ENCODE measurements around the gene AUTS2. TPM values are rescaled to one million over a fixed set of nuclear protein-coding genes. Genes with fewer than 3 reads are reported as not detected.

Gene AUTS2
- total and polyA plus RNA-seq, 4 donors = 4.9 to 24.4 (median 7.0) TPM

GRCh38 chr7:70477036-70478010 lies 879.0 kb downstream of the AUTS2 start:
- Histone ChIP-seq H3K4me1 (ENCODE audit: control insufficient read depth in 4 of 4, insufficient read depth in 4 of 4, low read length in 3 of 4) (peaks cover 6 to 44% (median 36%) of the 10 kb centered on the region in 4 donors), H3K36me3 (ENCODE audit: control insufficient read depth in 4 of 4, insufficient read depth in 3 of 4, low read depth in 1 of 4, low read length in 3 of 4) (no peaks in the 10 kb centered on the region), H3K9ac (ENCODE audit: low read depth in 1 of 2, low read length in 2 of 2) (no peak overlapping the region), H3K9me3 (ENCODE audit: control insufficient read depth in 4 of 4, low read length in 3 of 4) (no peaks in the 10 kb centered on the region), H3K4me3 (ENCODE audit: low read depth in 1 of 3, low read length in 3 of 3) (no peak overlapping the region), H3K27ac (ENCODE audit: low read depth in 1 of 2, low read length in 2 of 2) (peak overlapping the region in 1 of 2 donors; percentile 48), H3K27me3 (ENCODE audit: control insufficient read depth in 4 of 4, insufficient read depth in 4 of 4, low read length in 3 of 4) (no peaks in the 10 kb centered on the region)
- 37% methylated on average over 7 of the region's 7 CpGs for WGBS
- no peak for DNase-seq (ENCODE audit: low spot score)
- no peak for TF ChIP-seq NR2F2 (IDR thresholded peaks at IDR 0.05)
- TF ChIP-seq YY1 (IDR thresholded peaks at IDR 0.05) = peak; percentile 12
- no peak for TF ChIP-seq CTCF (IDR thresholded peaks at IDR 0.05; ENCODE audit: low read depth, low read length, missing input control)
- TF ChIP-seq GABPA (IDR thresholded peaks at IDR 0.05 in 1 of 2, conservative IDR thresholded peaks at IDR 0.05 in 1 of 2) = no peak
- TF ChIP-seq HNF4G (IDR thresholded peaks at IDR 0.05) = peak; percentile 40
- TF ChIP-seq SP1 (IDR thresholded peaks at IDR 0.05) = peak; percentile 20
- no peak for TF ChIP-seq REST (IDR thresholded peaks at IDR 0.05)
- TF ChIP-seq, protein P1, sequence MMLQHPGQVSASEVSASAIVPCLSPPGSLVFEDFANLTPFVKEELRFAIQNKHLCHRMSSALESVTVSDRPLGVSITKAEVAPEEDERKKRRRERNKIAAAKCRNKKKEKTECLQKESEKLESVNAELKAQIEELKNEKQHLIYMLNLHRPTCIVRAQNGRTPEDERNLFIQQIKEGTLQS (IDR thresholded peaks at IDR 0.05) = no peak
- TF ChIP-seq RAD21 (IDR thresholded peaks at IDR 0.05) = peak in 1 of 2 donors; percentile 7
- peak; percentile 40 to 66 for TF ChIP-seq RXRA (IDR thresholded peaks at IDR 0.05)
- no peak for TF ChIP-seq FOXA1 (IDR thresholded peaks at IDR 0.05)
- no peak for TF ChIP-seq FOXA2 (IDR thresholded peaks at IDR 0.05)
- TF ChIP-seq HNF4A (conservative IDR thresholded peaks at IDR 0.05) = peak; percentile 71 to 89

DNA sequence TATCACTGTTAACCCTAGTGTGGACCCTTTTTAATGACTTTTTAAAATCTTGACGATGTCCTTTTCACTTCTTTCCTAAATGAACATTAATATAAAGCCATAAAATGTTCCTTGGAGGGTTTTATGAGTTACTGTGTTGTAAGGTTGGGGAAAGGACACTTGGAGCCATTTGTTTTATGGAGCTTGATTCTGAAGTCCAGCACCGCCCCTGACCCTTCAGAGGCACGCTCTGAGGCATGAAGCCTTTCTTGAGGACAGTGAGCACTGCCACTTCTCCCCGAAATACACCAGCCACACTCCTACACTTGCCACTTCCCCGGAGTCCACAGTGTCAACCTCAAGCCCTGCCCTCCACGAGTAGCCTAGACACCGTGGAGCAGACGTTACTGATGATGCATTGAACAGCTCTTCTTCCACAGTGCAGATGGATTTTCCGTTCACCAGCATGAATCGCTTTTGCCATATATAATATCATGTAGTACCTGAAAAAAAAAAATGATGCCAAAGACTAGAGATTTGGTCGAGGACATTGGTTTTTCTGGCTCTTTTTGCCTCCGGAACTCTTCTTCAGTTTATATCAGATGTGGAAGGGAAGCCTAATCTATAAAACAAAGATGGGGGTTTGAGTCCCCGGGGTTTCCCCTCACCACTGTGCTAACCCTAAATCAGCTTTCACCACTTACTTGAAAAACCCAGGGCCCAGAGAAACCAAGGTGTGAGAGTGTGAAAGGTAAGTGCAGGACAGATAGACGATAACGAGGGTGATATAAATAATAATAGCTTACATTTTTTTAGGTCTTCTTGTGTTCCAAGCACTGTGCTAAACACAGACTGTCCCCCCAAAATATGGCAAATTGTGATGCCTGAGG lies 881.1 kb downstream of the AUTS2 start:
- Histone ChIP-seq H3K9ac (ENCODE audit: low read depth in 1 of 2, low read length in 2 of 2) (no peak overlapping the region), H3K27ac (ENCODE audit: low read depth in 1 of 2, low read length in 2 of 2) (no peak overlapping the region), H3K4me1 (ENCODE audit: control insufficient read depth in 4 of 4, insufficient read depth in 4 of 4, low read length in 3 of 4) (peaks cover 3 to 32% (median 29%) of the 10 kb centered on the region in 4 donors), H3K4me3 (ENCODE audit: low read depth in 1 of 3, low read length in 3 of 3) (no peak overlapping the region), H3K9me3 (ENCODE audit: control insufficient read depth in 4 of 4, low read length in 3 of 4) (no peaks in the 10 kb centered on the region), H3K36me3 (ENCODE audit: control insufficient read depth in 4 of 4, insufficient read depth in 3 of 4, low read depth in 1 of 4, low read length in 3 of 4) (no peaks in the 10 kb centered on the region), H3K27me3 (ENCODE audit: control insufficient read depth in 4 of 4, insufficient read depth in 4 of 4, low read length in 3 of 4) (no peaks in the 10 kb centered on the region)
- WGBS = 93% methylated on average over 15 of the region's 15 CpGs
- no peak for DNase-seq (ENCODE audit: low spot score)
- TF ChIP-seq GABPA (IDR thresholded peaks at IDR 0.05 in 1 of 2, conservative IDR thresholded peaks at IDR 0.05 in 1 of 2) (no peak), FOXA2 (IDR thresholded peaks at IDR 0.05) (no peak), RAD21 (IDR thresholded peaks at IDR 0.05) (no peak), NR2F2 (IDR thresholded peaks at IDR 0.05) (no peak), FOXA1 (IDR thresholded peaks at IDR 0.05) (no peak), CTCF (IDR thresholded peaks at IDR 0.05; ENCODE audit: low read depth, low read length, missing input control) (no peak), JUND (IDR thresholded peaks at IDR 0.05) (no peak), HNF4G (IDR thresholded peaks at IDR 0.05) (no peak), HNF4A (conservative IDR thresholded peaks at IDR 0.05) (no peak), SP1 (IDR thresholded peaks at IDR 0.05) (no peak), TAF1 (conservative IDR thresholded peaks at IDR 0.05) (no peak)
- TF ChIP-seq, protein P1 (IDR thresholded peaks at IDR 0.05) = no peak
- TF ChIP-seq, protein P2, sequence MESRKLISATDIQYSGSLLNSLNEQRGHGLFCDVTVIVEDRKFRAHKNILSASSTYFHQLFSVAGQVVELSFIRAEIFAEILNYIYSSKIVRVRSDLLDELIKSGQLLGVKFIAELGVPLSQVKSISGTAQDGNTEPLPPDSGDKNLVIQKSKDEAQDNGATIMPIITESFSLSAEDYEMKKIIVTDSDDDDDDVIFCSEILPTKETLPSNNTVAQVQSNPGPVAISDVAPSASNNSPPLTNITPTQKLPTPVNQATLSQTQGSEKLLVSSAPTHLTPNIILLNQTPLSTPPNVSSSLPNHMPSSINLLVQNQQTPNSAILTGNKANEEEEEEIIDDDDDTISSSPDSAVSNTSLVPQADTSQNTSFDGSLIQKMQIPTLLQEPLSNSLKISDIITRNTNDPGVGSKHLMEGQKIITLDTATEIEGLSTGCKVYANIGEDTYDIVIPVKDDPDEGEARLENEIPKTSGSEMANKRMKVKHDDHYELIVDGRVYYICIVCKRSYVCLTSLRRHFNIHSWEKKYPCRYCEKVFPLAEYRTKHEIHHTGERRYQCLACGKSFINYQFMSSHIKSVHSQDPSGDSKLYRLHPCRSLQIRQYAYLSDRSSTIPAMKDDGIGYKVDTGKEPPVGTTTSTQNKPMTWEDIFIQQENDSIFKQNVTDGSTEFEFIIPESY (IDR thresholded peaks at IDR 0.05) = no peak
- TF ChIP-seq, protein P3, sequence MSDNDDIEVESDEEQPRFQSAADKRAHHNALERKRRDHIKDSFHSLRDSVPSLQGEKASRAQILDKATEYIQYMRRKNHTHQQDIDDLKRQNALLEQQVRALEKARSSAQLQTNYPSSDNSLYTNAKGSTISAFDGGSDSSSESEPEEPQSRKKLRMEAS (IDR thresholded peaks at IDR 0.05) = no peak
